ENCODE results near the gene DAZ2. TPM values are rescaled to one million over a fixed set of nuclear protein-coding genes. Genes with fewer than 3 reads are reported as not detected.
"Not testable (repeated sequence)": the region's sequence is repeated elsewhere in the genome, so short reads cannot be mapped to it uniquely, and the experiment has no call there.

Gene DAZ2, protein sequence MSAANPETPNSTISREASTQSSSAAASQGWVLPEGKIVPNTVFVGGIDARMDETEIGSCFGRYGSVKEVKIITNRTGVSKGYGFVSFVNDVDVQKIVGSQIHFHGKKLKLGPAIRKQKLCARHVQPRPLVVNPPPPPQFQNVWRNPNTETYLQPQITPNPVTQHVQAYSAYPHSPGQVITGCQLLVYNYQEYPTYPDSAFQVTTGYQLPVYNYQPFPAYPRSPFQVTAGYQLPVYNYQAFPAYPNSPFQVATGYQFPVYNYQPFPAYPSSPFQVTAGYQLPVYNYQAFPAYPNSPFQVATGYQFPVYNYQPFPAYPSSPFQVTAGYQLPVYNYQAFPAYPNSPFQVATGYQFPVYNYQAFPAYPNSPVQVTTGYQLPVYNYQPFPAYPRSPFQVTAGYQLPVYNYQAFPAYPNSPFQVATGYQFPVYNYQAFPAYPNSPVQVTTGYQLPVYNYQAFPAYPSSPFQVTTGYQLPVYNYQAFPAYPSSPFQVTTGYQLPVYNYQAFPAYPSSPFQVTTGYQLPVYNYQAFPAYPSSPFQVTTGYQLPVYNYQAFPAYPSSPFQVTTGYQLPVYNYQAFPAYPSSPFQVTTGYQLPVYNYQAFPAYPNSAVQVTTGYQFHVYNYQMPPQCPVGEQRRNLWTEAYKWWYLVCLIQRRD
- not detected for total RNA-seq

DNA sequence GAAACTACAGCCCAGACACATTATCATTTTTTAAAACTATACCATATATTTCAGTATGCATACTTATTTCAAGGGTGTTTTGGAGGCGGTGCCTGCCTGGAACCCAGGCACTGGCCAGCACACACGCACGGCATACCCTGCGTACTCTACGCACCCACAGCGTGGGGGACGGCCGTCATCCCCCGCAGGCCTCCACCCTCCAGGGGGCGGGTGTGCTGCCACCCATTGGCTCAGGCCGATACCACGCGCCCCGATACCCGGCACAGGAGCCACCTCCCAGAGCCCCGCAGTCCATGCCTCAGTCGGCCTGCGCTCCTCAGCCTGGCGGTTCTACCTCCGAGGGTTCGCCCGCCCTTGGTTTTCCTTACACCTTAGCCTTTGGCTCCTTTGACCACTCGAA, at the start of gene DAZ2:
TSS of gene DAZ2 (plus strand) at position 301 of the 400 bp plus-strand sequence. CDS start 208 bp downstream, outside the sequence.
- not testable (repeated sequence) for DNase-seq (ENCODE audit: low spot score in 2 of 2); FAIRE-seq

- FAIRE-seq, result not testable (repeated sequence)
Measured at GRCh38 chrY:23198908-23199307, 20.4 kb upstream of the DAZ2 start, which contains the start of gene DAZ1. DAZ1 (minus strand) TSS chrY:23199008; CDS start chrY:23198800, 208 bp downstream.

DNA sequence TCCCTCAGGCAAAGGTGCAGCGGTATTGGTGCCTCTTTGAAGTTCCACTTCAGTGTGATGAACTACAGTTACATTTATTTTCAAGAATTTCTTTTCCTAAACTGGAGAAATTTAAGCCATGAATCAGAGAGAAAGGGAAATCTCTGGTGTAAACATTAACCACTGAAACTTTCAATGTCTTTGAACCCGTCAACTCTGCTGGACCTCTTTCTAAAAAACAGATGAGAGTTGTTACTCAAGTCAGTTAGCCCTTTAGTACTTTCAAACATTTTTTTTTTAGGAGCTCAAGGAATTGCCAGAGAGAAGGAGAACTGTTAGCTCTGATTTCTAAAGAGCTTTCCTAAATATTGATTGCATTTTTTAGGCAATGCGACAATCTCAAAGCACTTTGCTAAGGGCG, 11.9 kb upstream of the DAZ2 start:
- DNase-seq (ENCODE audit: low spot score in 2 of 2); FAIRE-seq: not testable (repeated sequence)

More at GRCh38 chrY:23198908-23199307, 20.4 kb upstream of the DAZ2 start, which contains the start of gene DAZ1:
- not testable (repeated sequence) for DNase-seq (ENCODE audit: low spot score in 2 of 2)

DNA sequence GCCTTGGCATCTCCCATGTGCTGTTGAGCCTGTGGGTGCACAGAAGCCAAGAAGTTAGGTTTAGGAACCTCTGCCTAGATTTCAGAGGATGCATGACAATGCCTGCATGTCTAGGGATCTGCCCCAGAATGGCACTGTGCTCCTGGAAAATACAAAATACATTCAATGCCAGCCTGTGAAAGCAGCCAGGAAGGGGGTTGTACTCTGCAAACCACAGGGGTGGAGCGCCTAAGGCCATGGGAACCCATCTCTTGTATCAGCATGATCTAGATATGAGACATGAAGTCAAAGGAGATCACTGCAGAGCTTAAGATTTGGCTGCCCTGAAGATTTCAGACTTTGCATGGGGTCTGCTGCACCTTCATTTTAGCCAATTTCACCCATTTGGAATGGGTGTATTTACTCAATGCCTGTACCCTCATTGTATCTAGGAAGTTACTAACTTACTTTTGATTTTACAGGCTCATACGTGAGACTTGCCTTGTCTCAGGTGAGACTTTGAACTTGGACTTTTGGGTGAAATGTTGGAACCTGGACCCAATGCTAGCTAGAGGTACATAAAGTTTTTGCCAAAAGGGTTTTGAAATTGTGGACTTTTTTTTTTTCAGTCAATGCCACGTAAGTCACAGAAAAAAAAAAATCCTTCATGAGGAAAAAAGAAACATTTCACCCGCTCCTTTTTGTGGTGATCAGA, 9.4 kb upstream of the DAZ2 start:
- not testable (repeated sequence) for DNase-seq (ENCODE audit: low spot score in 2 of 2); FAIRE-seq

GRCh38 chrY:23210681-23211080, 8.7 kb upstream of the DAZ2 start:
- DNase-seq (ENCODE audit: low spot score in 2 of 2); FAIRE-seq: not testable (repeated sequence)

Other genes starting within 250 kb of the DAZ2 start
- gene BPY2, start 235.3 kb upstream of the DAZ2 start, total RNA-seq, result not detected
- gene DAZ1, start 20.5 kb upstream of the DAZ2 start, total RNA-seq, result not detected

Data from frontal cortex (tissue), 4 donors.